Subcutaneous abdominal adipose tissue (tissue), 5 donors: ENCODE results near the gene COMMD7.

ENCODE experiments used
- H3K27ac ChIP-seq: one replicate; pipeline ENCODE4 v1.7.0; 2013; ENCODE audit warnings: low read depth, mild to moderate bottlenecking, inconsistent platforms, low read length, moderate library complexity
- H3K27me3 ChIP-seq, 5 donors: one replicate each; pipeline ENCODE4 v1.7.0; 2013; ENCODE audit warnings: low read length in 5 of 5, inconsistent platforms in 1 of 5; ENCODE audit not compliant: control insufficient read depth in 5 of 5, insufficient read depth in 4 of 5
- H3K36me3 ChIP-seq, 5 donors: one replicate each; pipeline ENCODE4 v1.7.0; 2013; ENCODE audit warnings: low read length in 5 of 5; ENCODE audit not compliant: control insufficient read depth in 5 of 5, insufficient read depth in 5 of 5
- H3K4me1 ChIP-seq, 5 donors: one replicate each; pipeline ENCODE4 v1.7.0; 2013; ENCODE audit warnings: low read length in 5 of 5, mild to moderate bottlenecking in 3 of 5, moderate library complexity in 1 of 5; ENCODE audit not compliant: control insufficient read depth in 5 of 5, insufficient read depth in 5 of 5
- H3K4me3 ChIP-seq, 5 donors: one replicate each; pipeline ENCODE4 v1.7.0; 2013; ENCODE audit warnings: low read length in 5 of 5, low read depth in 1 of 5
- H3K9ac ChIP-seq, 5 donors: one replicate each; pipeline ENCODE4 v1.7.0; 2013; ENCODE audit warnings: low read length in 5 of 5, mild to moderate bottlenecking in 4 of 5, moderate library complexity in 3 of 5
- H3K9me3 ChIP-seq, 5 donors: one replicate each; pipeline ENCODE4 v1.7.0; 2013; ENCODE audit warnings: low read length in 5 of 5; ENCODE audit not compliant: control insufficient read depth in 5 of 5
- donor health status: healthy.
- donor health status: healthy.
- donor health status: healthy.
- donor health status: healthy.
- donor health status: healthy.

The COMMD7 gene

DNA sequence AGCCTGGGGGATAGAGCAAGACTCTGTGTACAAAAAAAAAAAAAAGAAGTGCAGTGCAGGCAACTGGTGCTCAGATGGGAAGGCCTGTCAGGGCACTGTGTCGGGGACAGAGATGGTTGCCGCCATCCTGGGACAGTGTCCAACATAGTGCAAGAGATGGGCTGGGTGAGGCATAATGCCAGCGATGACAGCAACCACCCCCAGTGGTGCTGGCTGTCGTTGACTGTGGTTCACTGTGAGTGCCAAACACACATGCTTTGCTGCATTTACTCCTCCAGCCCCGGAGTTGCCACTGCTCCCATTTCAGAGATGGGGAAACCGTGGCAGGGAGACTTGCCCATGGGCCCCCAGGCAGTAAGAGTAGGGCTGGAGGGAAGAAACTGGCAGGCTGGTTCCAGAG is 64.3 kb downstream of the COMMD7 start:
- Histone ChIP-seq H3K4me3 (no peak overlapping the region), H3K9me3 (no peaks in the 10 kb centered on the region), H3K9ac (no peak overlapping the region), H3K36me3 (no peaks in the 10 kb centered on the region), H3K27me3 (no peaks in the 10 kb centered on the region), H3K27ac (no peak overlapping the region), H3K4me1 (peaks cover 0 to 26% (median 16%) of the 10 kb centered on the region in 5 donors)

DNA sequence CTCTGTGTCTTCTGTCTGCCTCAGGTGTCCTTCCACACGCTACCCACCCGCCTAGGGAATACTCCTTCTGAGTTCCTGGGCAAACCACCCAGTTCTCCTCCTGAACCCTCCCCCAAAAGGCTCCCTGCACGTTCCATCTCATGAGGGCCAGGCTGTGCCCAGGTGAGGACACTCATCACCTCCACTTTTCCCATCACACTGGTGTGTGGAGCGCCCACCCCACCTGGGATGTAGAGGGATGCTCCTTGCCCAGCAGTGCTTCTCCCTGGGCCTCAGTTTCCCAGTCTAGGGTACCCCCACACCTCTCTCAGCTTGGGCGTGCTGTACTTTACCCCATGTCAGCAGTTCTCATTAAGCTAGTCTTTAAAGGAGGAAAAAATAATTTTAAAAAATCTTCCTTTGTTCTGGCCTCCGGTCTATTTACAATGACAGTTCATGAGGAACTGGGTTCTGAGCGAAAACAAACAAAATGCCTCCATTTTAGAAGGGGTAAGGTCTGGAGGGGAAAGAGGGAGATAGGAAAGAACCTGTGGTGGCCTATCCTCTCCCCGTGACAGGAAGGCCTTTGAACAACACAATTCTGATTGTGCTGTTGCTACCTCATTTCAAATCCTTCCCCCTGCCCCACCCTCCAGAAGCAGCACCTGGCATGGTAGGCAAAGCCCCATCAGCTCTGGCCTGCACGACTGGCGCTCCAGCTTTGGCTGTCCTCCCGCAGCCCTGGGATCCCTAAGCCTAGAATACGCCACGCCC is 67.9 kb downstream of the COMMD7 start:
- no peaks in the 10 kb centered on the region for H3K9me3 ChIP-seq
- H3K4me3 ChIP-seq = no peak overlapping the region
- peaks cover 0 to 25% (median 9%) of the 10 kb centered on the region in 5 donors for H3K4me1 ChIP-seq
- H3K9ac ChIP-seq = no peak overlapping the region
- H3K27ac ChIP-seq = no peak overlapping the region
- no peaks in the 10 kb centered on the region for H3K27me3 ChIP-seq
- H3K36me3 ChIP-seq = no peaks in the 10 kb centered on the region

DNA sequence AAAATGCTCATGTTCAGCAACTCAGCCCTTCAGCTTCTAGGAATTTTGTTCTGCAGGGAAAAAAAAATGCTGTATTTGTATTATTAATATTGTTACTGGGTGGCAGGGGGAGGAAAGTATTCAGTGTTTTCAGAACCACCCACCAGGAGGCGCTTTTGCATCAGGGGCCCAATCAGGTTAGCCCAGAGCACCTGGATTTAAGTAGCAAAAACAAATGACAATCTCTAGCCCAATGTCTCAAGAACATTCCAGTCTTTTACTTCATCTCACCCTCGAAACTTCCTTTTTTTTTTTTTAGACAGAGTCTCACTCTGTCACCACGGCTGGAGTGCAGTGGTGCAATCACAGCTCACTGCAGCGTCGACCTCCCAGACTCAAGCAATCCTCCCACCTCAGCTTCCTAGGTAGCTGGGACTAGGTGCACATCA is 68.9 kb downstream of the COMMD7 start:
- Histone ChIP-seq H3K27ac (no peak overlapping the region), H3K9me3 (no peaks in the 10 kb centered on the region), H3K4me3 (no peak overlapping the region), H3K27me3 (no peaks in the 10 kb centered on the region), H3K36me3 (no peaks in the 10 kb centered on the region), H3K4me1 (peaks cover 0 to 16% (median 6%) of the 10 kb centered on the region in 5 donors), H3K9ac (no peak overlapping the region)

DNA sequence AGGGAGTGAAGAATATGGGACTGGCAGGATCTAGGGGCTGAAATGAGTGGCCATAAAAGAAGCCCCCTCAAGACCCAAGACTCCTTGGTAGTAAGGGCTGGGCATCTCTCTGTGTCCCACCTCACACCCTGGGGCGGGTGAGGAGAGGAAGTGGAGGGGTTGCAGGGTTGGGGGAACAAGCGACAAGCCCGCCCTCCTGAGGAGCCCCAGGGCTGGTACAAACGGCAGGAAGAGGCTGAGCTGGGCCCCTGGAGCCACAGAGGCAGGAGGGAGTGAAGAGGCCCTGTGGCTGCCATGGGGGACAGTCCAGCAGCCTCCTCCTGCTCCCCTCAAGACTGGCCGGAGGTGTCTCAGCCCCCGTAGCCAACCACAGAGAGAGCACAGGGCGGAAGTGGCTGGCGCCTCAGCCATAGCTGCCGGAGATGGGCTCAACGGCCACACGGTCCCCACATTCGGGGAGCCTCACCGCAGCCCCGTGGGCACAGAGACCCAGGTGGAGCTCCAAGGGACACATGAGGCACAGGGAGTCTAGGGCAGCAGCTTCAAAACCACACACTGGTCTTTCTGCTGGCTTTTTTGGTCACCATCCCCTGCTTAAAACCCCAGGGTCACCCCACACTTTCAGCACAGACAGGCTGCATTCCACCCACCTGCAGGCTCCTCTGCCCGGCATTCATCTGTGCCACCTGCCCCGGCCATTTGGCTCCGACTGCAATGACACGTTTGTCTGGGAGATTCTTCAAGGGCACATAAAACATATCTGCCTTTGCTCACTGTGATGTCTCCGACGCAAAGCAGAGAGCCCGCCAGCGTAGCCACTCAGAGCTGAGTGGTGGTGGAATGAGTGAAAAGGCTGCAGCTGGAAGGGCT is 70.0 kb downstream of the COMMD7 start:
- Histone ChIP-seq H3K9me3 (no peaks in the 10 kb centered on the region), H3K9ac (no peak overlapping the region), H3K4me3 (no peak overlapping the region), H3K4me1 (peaks cover 0 to 10% (median 0%) of the 10 kb centered on the region in 5 donors), H3K36me3 (no peaks in the 10 kb centered on the region), H3K27me3 (no peaks in the 10 kb centered on the region), H3K27ac (no peak overlapping the region)

- H3K9ac ChIP-seq = no peak overlapping the region
- no peaks in the 10 kb centered on the region for H3K9me3 ChIP-seq
- H3K27me3 ChIP-seq = no peaks in the 10 kb centered on the region
- H3K27ac ChIP-seq = no peak overlapping the region
- H3K36me3 ChIP-seq = no peaks in the 10 kb centered on the region
- H3K4me3 ChIP-seq = no peak overlapping the region
- H3K4me1 ChIP-seq = peaks cover 0 to 10% (median 0%) of the 10 kb centered on the region in 5 donors
These were observed 70.8 kb downstream of the COMMD7 start for GRCh38 chr20:32672394-32672981.

GRCh38 chr20:32670773-32671455 is 72.4 kb downstream of the COMMD7 start:
- Histone ChIP-seq H3K4me3 (no peak overlapping the region), H3K9me3 (no peaks in the 10 kb centered on the region), H3K27me3 (no peaks in the 10 kb centered on the region), H3K9ac (no peak overlapping the region), H3K4me1 (peaks cover 0 to 10% (median 0%) of the 10 kb centered on the region in 5 donors), H3K27ac (no peak overlapping the region), H3K36me3 (no peaks in the 10 kb centered on the region)

- Histone ChIP-seq H3K9ac (no peak overlapping the region), H3K9me3 (no peaks in the 10 kb centered on the region), H3K4me3 (no peak overlapping the region), H3K27me3 (no peaks in the 10 kb centered on the region), H3K4me1 (peaks cover 0 to 8% (median 0%) of the 10 kb centered on the region in 5 donors), H3K36me3 (no peaks in the 10 kb centered on the region), H3K27ac (no peak overlapping the region)
These were observed 76.2 kb downstream of the COMMD7 start for GRCh38 chr20:32667027-32667426.

GRCh38 chr20:32664678-32665159 is 78.5 kb downstream of the COMMD7 start:
- H3K4me3 ChIP-seq = no peak overlapping the region
- no peaks in the 10 kb centered on the region for H3K36me3 ChIP-seq
- H3K27ac ChIP-seq = no peak overlapping the region
- H3K27me3 ChIP-seq = peaks cover 0 to 3% (median 0%) of the 10 kb centered on the region in 5 donors
- H3K9me3 ChIP-seq = peaks cover 0 to 4% (median 0%) of the 10 kb centered on the region in 5 donors
- H3K9ac ChIP-seq = no peak overlapping the region
- peaks cover 0 to 8% (median 0%) of the 10 kb centered on the region in 5 donors for H3K4me1 ChIP-seq

GRCh38 chr20:32664012-32664677 is 79.1 kb downstream of the COMMD7 start:
- H3K27ac ChIP-seq = no peak overlapping the region
- no peaks in the 10 kb centered on the region for H3K36me3 ChIP-seq
- no peak overlapping the region for H3K9ac ChIP-seq
- H3K9me3 ChIP-seq = peaks cover 0 to 4% (median 0%) of the 10 kb centered on the region in 5 donors
- peaks cover 0 to 8% (median 0%) of the 10 kb centered on the region in 5 donors for H3K4me1 ChIP-seq
- H3K4me3 ChIP-seq = no peak overlapping the region
- peaks cover 0 to 3% (median 0%) of the 10 kb centered on the region in 5 donors for H3K27me3 ChIP-seq
